Activated CD4-positive, alpha-beta T cell treated with anti-CD3 and anti-CD28 coated beads, Interleukin-2, amount 50 U/mL, for 4 hours (primary cell): ENCODE results near the gene ASB3.

Source experiments
- DNase-seq, 2 experiments: peaks; one replicate each; pipeline ENCODE4 v3.0.0-alpha.2; 2020

Gene ASB3

GRCh38 chr2:53636596-53636995, 150.2 kb downstream of the ASB3 start:
- no peak for DNase-seq

- DNase-seq, result no peak
Observed at GRCh38 chr2:53636109-53636508, 150.6 kb downstream of the ASB3 start.

GRCh38 chr2:53635694-53636093, 151.1 kb downstream of the ASB3 start:
- DNase-seq, result no peak

GRCh38 chr2:53633441-53633840, 153.3 kb downstream of the ASB3 start:
- no peak for DNase-seq

GRCh38 chr2:53632714-53633113, 154.0 kb downstream of the ASB3 start:
- DNase-seq, result no peak

GRCh38 chr2:53632126-53632460, 154.7 kb downstream of the ASB3 start:
- DNase-seq, result no peak

GRCh38 chr2:53631313-53632125, 155.2 kb downstream of the ASB3 start:
- no peak for DNase-seq

GRCh38 chr2:53630026-53630606, 156.6 kb downstream of the ASB3 start:
- no peak for DNase-seq

GRCh38 chr2:53629501-53629900, 157.3 kb downstream of the ASB3 start:
- DNase-seq, result no peak

GRCh38 chr2:53629001-53629400, 157.8 kb downstream of the ASB3 start:
- DNase-seq, result no peak

GRCh38 chr2:53622141-53622540, 164.6 kb downstream of the ASB3 start:
- no peak for DNase-seq

- no peak for DNase-seq
Observed at GRCh38 chr2:53620981-53621380, 165.8 kb downstream of the ASB3 start.
